Smooth muscle cell (in vitro differentiated cells): ENCODE results near the gene MUC4. TPM values are rescaled to one million over a fixed set of nuclear protein-coding genes. Genes with fewer than 3 reads are reported as not detected.

Experiments
- DNase-seq: peaks from one replicate; lab custom pipeline; 2025; ENCODE audit not compliant: unreplicated experiment; lab: John Stamatoyannopoulos, UW
- H2AFZ ChIP-seq: fragments of 200-600 bp; sonication (generic); 2 replicates; pipeline ENCODE4 v1.6.0; 2016; ENCODE audit warnings: antibody characterized with exemption, low read depth, mild to moderate bottlenecking
- H3F3A ChIP-seq: fragments of 200-600 bp; sonication (generic); 2 replicates; pipeline ENCODE4 v1.6.0; 2017; ENCODE audit warnings: antibody characterized with exemption, low read depth
- H3K27ac ChIP-seq: fragments of 200-600 bp; sonication (generic); 2 replicates; pipeline ENCODE4 v1.5.1; 2016; ENCODE audit warnings: low read depth, mild to moderate bottlenecking
- H3K27me3 ChIP-seq: fragments of 200-600 bp; sonication (generic); 2 replicates; pipeline ENCODE4 v1.6.1; 2016; ENCODE audit warnings: low read depth, mild to moderate bottlenecking
- H3K36me3 ChIP-seq: fragments of 200-600 bp; sonication (generic); 2 replicates; pipeline ENCODE4 v1.5.1; 2016; ENCODE audit warnings: low read depth
- H3K4me1 ChIP-seq: fragments of 200-600 bp; sonication (generic); 2 replicates; pipeline ENCODE4 v1.5.1; 2016; ENCODE audit warnings: low read depth
- H3K4me2 ChIP-seq: fragments of 200-600 bp; sonication (generic); 2 replicates; pipeline ENCODE4 v1.6.0; 2016; ENCODE audit warnings: mild to moderate bottlenecking
- H3K4me3 ChIP-seq: fragments of 200-600 bp; sonication (generic); 2 replicates; pipeline ENCODE4 v1.5.1; 2016; ENCODE audit warnings: mild to moderate bottlenecking
- H3K79me2 ChIP-seq: fragments of 200-600 bp; sonication (generic); 2 replicates; pipeline ENCODE4 v1.6.0; 2016; ENCODE audit warnings: low read depth, mild to moderate bottlenecking
- H3K9ac ChIP-seq: fragments of 200-600 bp; sonication (generic); 2 replicates; pipeline ENCODE4 v1.6.0; 2016; ENCODE audit warnings: low read depth
- H3K9me3 ChIP-seq: fragments of 200-600 bp; sonication (generic); replicated peaks from 2 replicates; pipeline ENCODE4 v1.5.1; 2016; ENCODE audit warnings: low read depth
- H4K20me1 ChIP-seq: fragments of 200-600 bp; sonication (generic); 2 replicates; pipeline ENCODE4 v1.6.0; 2016; ENCODE audit warnings: low read depth
- WGBS: methylation state at CpG from one replicate; pipeline ENCODE4 v1.1.7; 2016; ENCODE audit warnings: low lambda C conversion rate; 5-methylcytosine and 5-hydroxymethylcytosine counted together
- polyA plus RNA-seq: library from polyadenylated mRNA; unstranded; fragments of >200 nt; fragmentation: Nextera tagmentation; extraction: Ambion mirVana; gene quantifications from 2 replicates; pipeline ENCODE4 v1.2.1, GENCODE V29; 2016
- total RNA-seq: library from RNA; depleted of rRNA; stranded (reverse); fragments of >200 nt; gene quantifications from 2 replicates; pipeline ENCODE4 v1.2.3, GENCODE V29; 2014
- TF ChIP-seq, protein P1 (sequence below): fragments of 200-600 bp; sonication (generic); IDR thresholded peaks from 2 replicates; pipeline ENCODE4 v1.5.1; 2017; ENCODE audit warnings: borderline replicate concordance, mild to moderate bottlenecking, antibody characterized with exemption; ENCODE audit not compliant: insufficient read depth, poor library complexity, severe bottlenecking

Gene MUC4
- total and polyA plus RNA-seq, 2 experiments from 2014 or later, result not detected

DNA sequence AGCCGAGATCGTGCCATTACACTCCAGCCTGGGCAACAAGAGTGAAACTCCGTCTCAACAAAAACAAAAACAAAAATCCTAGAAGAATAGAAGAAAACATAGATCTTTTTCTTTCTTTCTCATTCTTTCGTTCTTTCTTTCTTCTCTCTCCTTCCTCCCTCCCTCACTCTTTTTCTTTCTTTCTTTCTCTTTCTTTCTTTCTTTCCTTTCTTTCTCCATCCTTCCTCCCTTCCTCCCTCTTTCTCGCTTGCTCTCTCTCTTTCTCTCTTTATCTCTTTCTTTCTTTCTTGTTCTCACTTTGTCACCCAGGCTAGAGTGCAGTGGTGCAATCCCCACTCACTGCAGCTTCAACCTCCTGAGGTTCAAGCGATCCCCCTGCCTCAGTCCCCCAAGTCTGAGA, 33.8 kb upstream of the MUC4 start:
- Histone ChIP-seq H3K27ac (no peak overlapping the region), H3K9ac (no peak overlapping the region), H3K27me3 (no peaks in the 10 kb centered on the region), H3K4me2 (no peak overlapping the region), H3K79me2 (no peaks in the 10 kb centered on the region), H3K4me3 (no peak overlapping the region), H4K20me1 (no peaks in the 10 kb centered on the region), H3K9me3 (no peaks in the 10 kb centered on the region), H3F3A (no peaks in the 10 kb centered on the region), H2AFZ (no peak overlapping the region), H3K36me3 (no peaks in the 10 kb centered on the region), H3K4me1 (no peaks in the 10 kb centered on the region)
- no peak for DNase-seq
- 88% methylated on average over 6 of the region's 6 CpGs for WGBS
- TF ChIP-seq, protein P1, sequence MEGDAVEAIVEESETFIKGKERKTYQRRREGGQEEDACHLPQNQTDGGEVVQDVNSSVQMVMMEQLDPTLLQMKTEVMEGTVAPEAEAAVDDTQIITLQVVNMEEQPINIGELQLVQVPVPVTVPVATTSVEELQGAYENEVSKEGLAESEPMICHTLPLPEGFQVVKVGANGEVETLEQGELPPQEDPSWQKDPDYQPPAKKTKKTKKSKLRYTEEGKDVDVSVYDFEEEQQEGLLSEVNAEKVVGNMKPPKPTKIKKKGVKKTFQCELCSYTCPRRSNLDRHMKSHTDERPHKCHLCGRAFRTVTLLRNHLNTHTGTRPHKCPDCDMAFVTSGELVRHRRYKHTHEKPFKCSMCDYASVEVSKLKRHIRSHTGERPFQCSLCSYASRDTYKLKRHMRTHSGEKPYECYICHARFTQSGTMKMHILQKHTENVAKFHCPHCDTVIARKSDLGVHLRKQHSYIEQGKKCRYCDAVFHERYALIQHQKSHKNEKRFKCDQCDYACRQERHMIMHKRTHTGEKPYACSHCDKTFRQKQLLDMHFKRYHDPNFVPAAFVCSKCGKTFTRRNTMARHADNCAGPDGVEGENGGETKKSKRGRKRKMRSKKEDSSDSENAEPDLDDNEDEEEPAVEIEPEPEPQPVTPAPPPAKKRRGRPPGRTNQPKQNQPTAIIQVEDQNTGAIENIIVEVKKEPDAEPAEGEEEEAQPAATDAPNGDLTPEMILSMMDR, result no peak

DNA sequence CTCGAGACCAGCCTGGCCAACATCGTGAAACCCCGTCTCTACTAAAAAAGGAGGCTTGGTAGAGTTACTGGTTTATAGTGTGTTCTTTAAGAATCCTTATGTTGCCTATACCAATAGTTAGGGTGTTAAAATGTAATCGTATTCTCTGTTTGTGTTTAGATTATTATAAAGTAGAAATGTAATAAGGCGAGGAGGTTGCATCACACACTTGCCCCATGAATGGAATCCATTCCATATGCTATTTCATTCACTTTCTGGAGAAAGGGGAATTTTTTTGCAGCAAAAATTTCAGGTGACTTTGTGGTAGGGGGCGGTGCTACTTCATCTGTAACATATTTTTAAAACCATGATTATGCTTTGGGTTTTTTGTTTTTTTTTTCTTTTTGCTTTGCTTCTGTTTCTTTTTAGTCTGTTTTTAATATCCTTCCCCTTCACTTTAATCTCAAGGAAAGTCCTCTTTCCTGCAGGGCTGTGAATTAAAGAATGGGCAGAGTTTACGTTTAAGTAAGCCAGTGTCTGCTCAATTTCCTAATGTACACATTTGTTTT, 33.0 kb upstream of the MUC4 start:
- Histone ChIP-seq H3K79me2 (no peaks in the 10 kb centered on the region), H3K4me2 (no peak overlapping the region), H3K36me3 (no peaks in the 10 kb centered on the region), H3K4me1 (peaks cover 2% of the 10 kb centered on the region), H3K27ac (no peak overlapping the region), H3K9me3 (no peaks in the 10 kb centered on the region), H4K20me1 (no peaks in the 10 kb centered on the region), H3K9ac (no peak overlapping the region), H3K4me3 (no peak overlapping the region), H2AFZ (no peak overlapping the region), H3F3A (no peaks in the 10 kb centered on the region), H3K27me3 (no peaks in the 10 kb centered on the region)
- TF ChIP-seq, protein P1, result no peak
- WGBS, result 93% methylated on average over 7 of the region's 7 CpGs
- no peak for DNase-seq

DNA sequence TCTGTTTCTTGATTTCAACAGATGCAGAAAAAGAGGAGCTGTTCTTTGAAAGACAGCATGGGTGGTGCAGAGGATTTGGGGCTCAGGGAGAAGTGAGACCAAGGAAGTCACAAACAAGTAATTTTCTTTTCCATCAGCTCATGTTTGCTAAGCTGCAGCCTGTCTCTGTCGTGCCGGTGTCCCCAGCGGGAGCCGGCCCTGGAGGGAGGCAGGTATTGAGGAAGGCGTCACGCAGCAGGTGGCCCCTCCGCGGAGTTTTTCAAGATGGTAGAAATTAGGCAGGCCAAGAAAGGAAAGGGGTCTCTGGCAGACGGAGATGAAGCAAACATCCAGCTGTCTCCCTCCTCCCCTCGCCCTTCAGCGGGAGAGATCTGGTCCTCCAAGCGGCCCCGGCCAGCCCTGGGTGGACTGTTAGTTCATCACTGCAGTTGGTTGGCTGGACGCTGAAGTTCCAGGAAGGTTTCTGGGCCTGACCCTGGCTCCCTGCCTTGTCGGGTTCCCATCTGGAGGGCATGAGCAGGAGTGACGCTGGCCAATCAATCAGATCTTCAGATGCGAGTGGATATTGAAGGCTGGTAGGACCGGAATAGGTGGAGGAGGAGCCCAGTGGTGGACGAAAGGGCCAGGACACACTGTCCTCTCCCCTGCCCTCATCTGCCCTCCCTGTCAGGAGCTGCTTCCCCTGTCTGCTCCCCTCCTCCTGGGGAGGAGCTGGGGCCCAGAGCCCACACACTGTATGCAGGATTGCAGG, 27.7 kb upstream of the MUC4 start:
- TF ChIP-seq, protein P1, result no peak
- Histone ChIP-seq H2AFZ (no peak overlapping the region), H3K79me2 (no peaks in the 10 kb centered on the region), H3K27ac (no peak overlapping the region), H3F3A (no peaks in the 10 kb centered on the region), H3K27me3 (no peaks in the 10 kb centered on the region), H3K4me1 (peaks cover 8% of the 10 kb centered on the region), H3K9ac (no peak overlapping the region), H3K4me2 (no peak overlapping the region), H3K36me3 (no peaks in the 10 kb centered on the region), H4K20me1 (no peaks in the 10 kb centered on the region), H3K4me3 (no peak overlapping the region), H3K9me3 (no peaks in the 10 kb centered on the region)
- no peak for DNase-seq
- WGBS, result 79% methylated on average over 19 of the region's 19 CpGs

DNA sequence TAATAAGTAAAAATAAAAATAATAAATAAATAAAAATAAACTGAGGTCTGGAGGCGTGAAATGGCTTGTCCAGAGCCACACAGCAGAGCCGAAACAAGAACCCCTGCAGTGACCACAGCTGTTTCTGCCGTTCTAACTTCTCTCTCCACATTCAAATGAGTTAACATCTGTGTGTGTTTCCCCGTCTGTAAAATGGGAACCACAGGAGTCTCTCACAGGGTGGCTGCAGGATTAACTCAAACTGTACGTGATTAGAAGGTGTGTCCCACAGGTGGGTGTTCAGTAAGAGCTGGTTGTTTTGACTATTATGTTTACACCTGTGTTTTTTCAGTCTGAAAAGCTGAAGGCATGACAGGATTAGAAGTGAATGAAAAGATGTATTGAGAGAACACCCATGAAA, 27.0 kb upstream of the MUC4 start:
- Histone ChIP-seq H3K4me2 (no peak overlapping the region), H2AFZ (no peak overlapping the region), H3K79me2 (no peaks in the 10 kb centered on the region), H3K27ac (no peak overlapping the region), H3K27me3 (no peaks in the 10 kb centered on the region), H4K20me1 (no peaks in the 10 kb centered on the region), H3K36me3 (no peaks in the 10 kb centered on the region), H3K9ac (no peak overlapping the region), H3K4me1 (peaks cover 8% of the 10 kb centered on the region), H3K4me3 (no peak overlapping the region), H3K9me3 (no peaks in the 10 kb centered on the region), H3F3A (no peaks in the 10 kb centered on the region)
- TF ChIP-seq, protein P1, result no peak
- DNase-seq, result no peak
- WGBS, result 89% methylated on average over 5 of the region's 5 CpGs
